Measurements from ENCODE around the gene PLCB1.

PLCB1 gene

DNA sequence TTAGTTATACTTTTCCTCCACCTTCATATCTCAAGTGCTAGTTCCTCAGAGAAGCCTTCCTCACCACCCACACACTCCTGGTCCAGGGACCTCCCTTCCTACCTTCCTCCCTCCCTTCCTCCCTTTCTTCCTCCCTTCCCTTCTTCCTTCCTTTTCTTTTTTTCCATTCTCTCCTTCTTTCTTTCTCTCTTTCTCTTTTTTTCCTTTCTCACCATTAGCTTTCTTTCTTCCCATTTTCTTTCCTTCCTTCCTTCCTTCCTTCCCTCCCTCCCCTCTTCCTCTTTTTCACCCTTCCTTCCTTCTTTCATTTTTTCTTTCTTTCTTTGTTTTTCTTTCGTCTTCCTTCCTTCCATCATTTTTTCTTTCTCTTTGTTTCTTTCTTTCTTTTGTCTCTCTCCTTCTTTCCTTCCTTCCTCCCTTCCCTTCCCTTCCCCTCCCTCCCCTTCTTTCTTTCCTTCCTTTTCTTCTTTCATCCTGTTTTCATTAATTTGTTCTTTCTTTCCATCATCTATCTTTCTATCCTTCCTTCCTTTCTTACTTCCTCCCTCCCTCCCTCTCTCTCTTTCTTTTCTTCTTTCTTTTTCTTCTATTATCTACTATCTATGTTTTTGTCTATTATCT lies 416.0 kb downstream of the PLCB1 start:
- TF ChIP-seq, protein P1, sequence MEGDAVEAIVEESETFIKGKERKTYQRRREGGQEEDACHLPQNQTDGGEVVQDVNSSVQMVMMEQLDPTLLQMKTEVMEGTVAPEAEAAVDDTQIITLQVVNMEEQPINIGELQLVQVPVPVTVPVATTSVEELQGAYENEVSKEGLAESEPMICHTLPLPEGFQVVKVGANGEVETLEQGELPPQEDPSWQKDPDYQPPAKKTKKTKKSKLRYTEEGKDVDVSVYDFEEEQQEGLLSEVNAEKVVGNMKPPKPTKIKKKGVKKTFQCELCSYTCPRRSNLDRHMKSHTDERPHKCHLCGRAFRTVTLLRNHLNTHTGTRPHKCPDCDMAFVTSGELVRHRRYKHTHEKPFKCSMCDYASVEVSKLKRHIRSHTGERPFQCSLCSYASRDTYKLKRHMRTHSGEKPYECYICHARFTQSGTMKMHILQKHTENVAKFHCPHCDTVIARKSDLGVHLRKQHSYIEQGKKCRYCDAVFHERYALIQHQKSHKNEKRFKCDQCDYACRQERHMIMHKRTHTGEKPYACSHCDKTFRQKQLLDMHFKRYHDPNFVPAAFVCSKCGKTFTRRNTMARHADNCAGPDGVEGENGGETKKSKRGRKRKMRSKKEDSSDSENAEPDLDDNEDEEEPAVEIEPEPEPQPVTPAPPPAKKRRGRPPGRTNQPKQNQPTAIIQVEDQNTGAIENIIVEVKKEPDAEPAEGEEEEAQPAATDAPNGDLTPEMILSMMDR (IDR thresholded peaks at IDR 0.05; ENCODE audit: low read depth, low read length, missing control alignments), result no peak
- no peak overlapping the region for H3K4me3 ChIP-seq (ENCODE audit: low read depth, low read length)
- no peak for DNase-seq (ENCODE audit: low read depth)

DNA sequence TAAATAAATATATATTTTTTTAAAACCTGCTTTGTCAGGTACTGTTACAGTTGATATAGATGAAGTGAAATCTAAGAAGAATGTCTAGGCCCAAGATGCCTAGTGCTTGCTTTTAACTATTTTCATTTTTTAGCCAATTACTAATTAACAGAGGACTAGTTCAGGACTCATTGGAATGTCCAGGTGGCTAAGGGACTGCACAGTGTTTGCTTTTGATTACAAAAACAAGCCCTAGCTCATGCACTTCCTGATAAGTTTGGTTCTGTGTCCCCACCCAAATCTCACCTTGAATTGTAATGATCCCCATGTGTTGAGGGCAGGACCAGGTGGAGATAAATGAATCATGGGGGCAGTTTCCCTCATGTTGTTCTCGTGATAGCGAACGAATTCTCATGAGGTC lies 417.1 kb downstream of the PLCB1 start:
- no peak overlapping the region for H3K4me3 ChIP-seq (ENCODE audit: low read depth, low read length)
- no peak for DNase-seq (ENCODE audit: low read depth)
- TF ChIP-seq, protein P1 (IDR thresholded peaks at IDR 0.05; ENCODE audit: low read depth, low read length, missing control alignments), result no peak

DNA sequence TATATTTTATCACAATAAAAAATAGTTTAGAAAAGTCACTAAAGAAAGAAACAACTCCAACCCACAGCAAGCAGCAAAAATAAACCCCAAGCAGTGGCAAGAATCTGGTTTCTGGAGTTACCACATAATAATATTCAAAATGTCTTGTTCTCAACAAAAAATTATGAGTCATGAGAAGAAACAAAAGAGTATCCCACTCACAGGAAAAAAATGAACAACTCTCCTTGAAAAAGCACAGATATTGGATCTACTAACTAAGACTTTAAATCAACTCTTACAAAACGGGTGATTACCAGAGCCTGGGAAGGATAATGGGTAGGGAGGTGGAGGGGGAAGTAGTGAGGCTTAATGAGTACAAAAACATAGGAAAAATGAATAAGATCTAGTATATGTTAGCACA lies 425.6 kb downstream of the PLCB1 start:
- no peak for DNase-seq (ENCODE audit: low read depth)
- TF ChIP-seq, protein P1 (IDR thresholded peaks at IDR 0.05; ENCODE audit: low read depth, low read length, missing control alignments), result no peak
- no peak overlapping the region for H3K4me3 ChIP-seq (ENCODE audit: low read depth, low read length)

DNA sequence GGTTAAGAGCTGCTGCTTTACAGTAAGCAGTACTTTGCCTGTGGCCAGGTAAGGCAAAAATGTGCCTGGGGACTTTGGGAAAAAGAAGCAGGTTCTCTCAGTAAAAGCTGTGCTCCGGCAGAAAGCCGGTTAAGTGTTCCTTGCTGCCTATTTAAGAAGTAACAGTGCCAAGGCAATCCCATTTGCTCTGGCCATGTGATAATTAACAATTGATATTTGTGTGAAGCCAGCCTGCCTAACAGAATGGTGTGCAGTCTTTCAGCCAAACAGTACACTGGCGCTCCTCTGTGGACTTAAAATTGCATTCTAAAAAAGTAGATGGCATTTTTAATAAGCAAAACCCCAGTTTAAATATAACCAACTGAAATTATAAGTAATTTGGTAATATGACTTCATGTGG lies 430.3 kb downstream of the PLCB1 start:
- H3K4me3 ChIP-seq (ENCODE audit: low read depth, low read length), result no peak overlapping the region
- TF ChIP-seq, protein P1 (IDR thresholded peaks at IDR 0.05; ENCODE audit: low read depth, low read length, missing control alignments), result no peak
- DNase-seq (ENCODE audit: low read depth), result no peak

DNA sequence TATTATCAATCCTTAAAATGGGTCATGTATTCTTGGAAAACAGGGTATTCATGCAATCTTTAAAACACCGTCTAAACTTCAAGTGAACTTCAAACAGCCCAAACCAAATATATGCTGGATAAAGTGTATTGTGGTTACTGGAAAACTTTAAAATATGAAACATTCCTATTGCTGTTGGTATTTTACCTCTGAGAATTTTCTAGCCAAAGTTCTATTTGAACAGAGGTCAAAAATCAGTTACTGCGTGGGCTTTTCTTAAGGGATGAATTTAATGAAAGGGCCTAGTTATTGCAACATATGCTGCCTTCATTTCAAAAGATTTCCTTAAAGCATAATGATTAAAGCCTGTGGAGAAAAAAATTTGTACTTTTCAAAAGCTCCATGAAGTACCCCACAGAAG lies 436.0 kb downstream of the PLCB1 start:
- H3K4me3 ChIP-seq (ENCODE audit: low read depth, low read length), result no peak overlapping the region
- DNase-seq (ENCODE audit: low read depth), result no peak
- TF ChIP-seq, protein P1 (IDR thresholded peaks at IDR 0.05; ENCODE audit: low read depth, low read length, missing control alignments), result no peak

DNA sequence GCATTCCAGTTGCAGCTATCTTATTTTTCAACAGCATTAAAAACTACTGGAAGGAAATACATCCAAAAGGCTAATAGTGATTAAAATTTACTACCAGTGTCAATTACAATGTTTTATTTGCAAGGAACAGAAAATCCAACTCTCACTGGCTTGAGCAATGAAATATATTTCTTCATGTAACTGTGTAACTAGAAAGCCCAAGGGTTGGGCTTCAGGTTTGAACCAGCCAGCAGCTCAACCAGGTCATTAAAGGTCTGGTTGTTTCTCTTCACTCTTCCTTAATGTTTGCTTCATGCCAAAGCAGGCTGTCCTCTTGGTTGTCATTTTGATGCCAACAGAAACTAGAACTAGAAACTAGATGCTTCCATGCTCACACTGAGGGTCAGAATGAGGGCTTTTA lies 437.7 kb downstream of the PLCB1 start:
- H3K4me3 ChIP-seq (ENCODE audit: low read depth, low read length), result no peak overlapping the region
- TF ChIP-seq, protein P1 (IDR thresholded peaks at IDR 0.05; ENCODE audit: low read depth, low read length, missing control alignments), result no peak
- DNase-seq (ENCODE audit: low read depth), result no peak

DNA sequence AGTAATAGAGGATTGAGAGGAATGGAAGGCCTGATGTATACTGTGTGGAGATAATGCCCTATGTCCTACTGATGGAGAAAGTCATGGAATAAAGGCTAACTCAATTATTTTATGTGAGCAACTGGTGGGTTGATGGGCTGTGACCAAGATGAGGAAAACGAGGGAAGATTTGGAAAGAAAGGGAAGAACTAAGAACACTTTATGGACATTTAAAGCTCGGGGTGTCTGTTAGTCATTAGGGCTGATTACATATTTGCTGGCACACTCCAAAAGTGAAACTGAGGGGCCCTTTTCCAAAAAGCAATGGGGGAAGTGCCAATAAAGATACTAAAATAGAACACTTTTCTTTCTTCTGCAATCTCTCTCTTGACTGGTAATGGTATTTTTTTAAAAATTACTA lies 439.5 kb downstream of the PLCB1 start:
- no peak for DNase-seq (ENCODE audit: low read depth)
- TF ChIP-seq, protein P1 (IDR thresholded peaks at IDR 0.05; ENCODE audit: low read depth, low read length, missing control alignments), result no peak
- no peak overlapping the region for H3K4me3 ChIP-seq (ENCODE audit: low read depth, low read length)
